H9 (cell line): ENCODE data around the gene ACSM5. TPM values are rescaled to one million over a fixed set of nuclear protein-coding genes. Genes with fewer than 3 reads are reported as not detected.

Source experiments
- DNase-seq: peaks from one replicate; pipeline ENCODE4 v3.0.0-alpha.2; 2017
- H2AFZ ChIP-seq: one replicate; pipeline ENCODE4 v1.6.1; 2013; ENCODE audit warnings: mild to moderate bottlenecking, low read length, control low read depth, moderate library complexity
- H2AK5ac ChIP-seq: 2 replicates; pipeline ENCODE4 v1.6.1; 2013; ENCODE audit warnings: low read length, control low read depth, mixed read lengths; ENCODE audit not compliant: insufficient read length
- H2BK120ac ChIP-seq: one replicate; pipeline ENCODE4 v1.6.1; 2013; ENCODE audit warnings: low read depth, mild to moderate bottlenecking, low read length, control low read depth, inconsistent platforms; ENCODE audit not compliant: poor library complexity, severe bottlenecking
- H2BK12ac ChIP-seq: 2 replicates; pipeline ENCODE4 v1.6.1; 2013; ENCODE audit warnings: low read length, control low read depth, mixed read lengths, low read depth; ENCODE audit not compliant: insufficient read length
- H2BK15ac ChIP-seq: 2 replicates; pipeline ENCODE4 v1.6.1; 2013; ENCODE audit warnings: low read depth, low read length, control low read depth
- H2BK20ac ChIP-seq: one replicate; pipeline ENCODE4 v1.6.1; 2013; ENCODE audit warnings: low read depth, mild to moderate bottlenecking, low read length, control low read depth, inconsistent platforms; ENCODE audit not compliant: poor library complexity, severe bottlenecking
- H2BK5ac ChIP-seq: 2 replicates; pipeline ENCODE4 v1.6.1; 2013; ENCODE audit warnings: low read length, control low read depth, mixed read lengths; ENCODE audit not compliant: insufficient read length
- H3K14ac ChIP-seq: 2 replicates; pipeline ENCODE4 v1.6.1; 2013; ENCODE audit warnings: low read length, control low read depth; ENCODE audit not compliant: insufficient read depth
- H3K18ac ChIP-seq: 2 replicates; pipeline ENCODE4 v1.6.1; 2013; ENCODE audit warnings: low read depth, mild to moderate bottlenecking, mixed read lengths, low read length, control low read depth; ENCODE audit not compliant: insufficient read length
- H3K23ac ChIP-seq: 2 replicates; pipeline ENCODE4 v1.6.1; 2013; ENCODE audit warnings: low read length, control low read depth, mixed read lengths, low read depth; ENCODE audit not compliant: insufficient read length
- H3K23me2 ChIP-seq: 2 replicates; pipeline ENCODE4 v1.6.1; 2013; ENCODE audit warnings: low read depth, mild to moderate bottlenecking, mixed read lengths, low read length, control low read depth; ENCODE audit not compliant: insufficient read length, poor library complexity, severe bottlenecking
- H3K27ac ChIP-seq: 2 replicates; pipeline ENCODE4 v1.5.1; 2013; ENCODE audit warnings: low read length, control low read depth, mixed read lengths, low read depth; ENCODE audit not compliant: insufficient read length
- H3K27me3 ChIP-seq: 2 replicates; pipeline ENCODE4 v1.6.1; 2013; ENCODE audit warnings: low read length, control low read depth, inconsistent platforms; ENCODE audit not compliant: insufficient read depth
- H3K4ac ChIP-seq: 2 replicates; pipeline ENCODE4 v1.6.1; 2013; ENCODE audit warnings: low read depth, mild to moderate bottlenecking, control low read depth, inconsistent platforms, low read length, moderate library complexity
- H3K4me1 ChIP-seq: 2 replicates; pipeline ENCODE4 v1.6.1; 2013; ENCODE audit warnings: low read length, control low read depth, inconsistent platforms; ENCODE audit not compliant: insufficient read depth
- H3K4me2 ChIP-seq: 2 replicates; pipeline ENCODE4 v1.6.1; 2013; ENCODE audit warnings: low read length, control low read depth, mixed read lengths; ENCODE audit not compliant: insufficient read length, insufficient read depth
- H3K56ac ChIP-seq: 2 replicates; pipeline ENCODE4 v1.6.1; 2013; ENCODE audit warnings: low read depth, mild to moderate bottlenecking, mixed read lengths, low read length, control low read depth; ENCODE audit not compliant: insufficient read length
- H3K79me1 ChIP-seq: 2 replicates; pipeline ENCODE4 v1.6.1; 2013; ENCODE audit warnings: low read depth, mild to moderate bottlenecking, moderate library complexity, low read length, control low read depth, inconsistent platforms; ENCODE audit not compliant: insufficient read depth, poor library complexity, severe bottlenecking
- H3K79me2 ChIP-seq: 2 replicates; pipeline ENCODE4 v1.6.1; 2013; ENCODE audit warnings: low read length, control low read depth, inconsistent platforms; ENCODE audit not compliant: insufficient read depth
- H3K9ac ChIP-seq: 2 replicates; pipeline ENCODE4 v1.6.1; 2013; ENCODE audit warnings: low read length, control low read depth, mixed read lengths; ENCODE audit not compliant: insufficient read length; ENCODE audit errors: extremely low read depth
- H3K9me3 ChIP-seq: one replicate; pipeline ENCODE4 v1.6.1; 2013; ENCODE audit warnings: low read depth, low read length, inconsistent platforms; ENCODE audit not compliant: control insufficient read depth
- H3T11ph ChIP-seq: one replicate; pipeline ENCODE4 v1.6.1; 2013; ENCODE audit warnings: mild to moderate bottlenecking, low read length, control low read depth, inconsistent platforms
- H4K20me1 ChIP-seq: one replicate; pipeline ENCODE4 v1.6.1; 2013; ENCODE audit not compliant: control insufficient read depth, insufficient read length, insufficient read depth
- H4K5ac ChIP-seq: 2 replicates; pipeline ENCODE4 v1.6.1; 2013; ENCODE audit warnings: low read depth, mild to moderate bottlenecking, mixed read lengths, low read length, control low read depth; ENCODE audit not compliant: insufficient read length
- H4K8ac ChIP-seq: replicated peaks from 2 replicates; pipeline ENCODE4 v1.6.1; 2013; ENCODE audit warnings: low read length, control low read depth, mixed read lengths, low read depth; ENCODE audit not compliant: insufficient read length
- H4K91ac ChIP-seq: 2 replicates; pipeline ENCODE4 v1.6.1; 2013; ENCODE audit warnings: low read depth, mild to moderate bottlenecking, moderate library complexity, mixed read lengths, low read length, control low read depth; ENCODE audit not compliant: insufficient read length
- H3K27ac Mint-ChIP-seq, 3 experiments: 2 replicates in 2 of 3; 3 replicates in 1 of 3; pipeline ENCODE4 v1.8.0; 2020 to 2021; ENCODE audit warnings: mixed read lengths in 3 of 3, mild to moderate bottlenecking in 1 of 3, moderate library complexity in 1 of 3
- H3K27me3 Mint-ChIP-seq: 2 replicates; pipeline ENCODE4 v1.8.0; 2021; ENCODE audit warnings: low read depth, mild to moderate bottlenecking, moderate library complexity, mixed read lengths
- H3K36me3 Mint-ChIP-seq, 3 experiments: 2 replicates in 2 of 3; 3 replicates in 1 of 3; pipeline ENCODE4 v1.8.0; 2020 to 2021; ENCODE audit warnings: low read depth in 3 of 3, mixed read lengths in 3 of 3; ENCODE audit not compliant: insufficient read depth in 1 of 3
- H3K4me1 Mint-ChIP-seq, 2 experiments: 2 replicates each; pipeline ENCODE4 v1.8.0; 2020; ENCODE audit warnings: mixed read lengths in 2 of 2
- H3K4me3 Mint-ChIP-seq, 2 experiments: 2 replicates in 1 of 2; 3 replicates in 1 of 2; pipeline ENCODE4 v1.8.0; 2020 to 2021; ENCODE audit warnings: mild to moderate bottlenecking in 2 of 2, mixed read lengths in 2 of 2, moderate library complexity in 1 of 2
- H3K9me3 Mint-ChIP-seq, 2 experiments: 2 replicates in 1 of 2; 3 replicates in 1 of 2; pipeline ENCODE4 v1.8.0; 2020; ENCODE audit warnings: mild to moderate bottlenecking in 2 of 2, mixed read lengths in 2 of 2, moderate library complexity in 1 of 2
- WGBS: extraction: QIAGEN DNeasy Blood & Tissue Kit; methylation state at CpG from one replicate; pipeline ENCODE4 v1.1.7; 2013; ENCODE audit warnings: missing lambda C conversion rate, low lambda C conversion rate, mixed read lengths; ENCODE audit not compliant: insufficient read length; ENCODE audit errors: extremely low coverage; 5-methylcytosine and 5-hydroxymethylcytosine counted together
- total RNA-seq: library from RNA; stranded (reverse); gene quantifications from 2 replicates; pipeline ENCODE4 v1.2.1, GENCODE V29; 2021
- TF ChIP-seq, protein P1 (sequence below): fragments of 200-600 bp; sonication (generic); conservative IDR thresholded peaks from 3 replicates; pipeline ENCODE4 v1.8.0; 2021; ENCODE audit warnings: antibody characterized with exemption, mild to moderate bottlenecking

Gene ACSM5
- total RNA-seq, 1 experiment from 2014 or later, result not detected

- Histone ChIP-seq H3K23me2 (peaks cover 5% of the 10 kb centered on the region), H2BK15ac (no peak overlapping the region), H4K91ac (no peak overlapping the region), H3K9ac (no peak overlapping the region), H3K23ac (no peak overlapping the region), H2BK120ac (no peak overlapping the region), H4K20me1 (no peaks in the 10 kb centered on the region), H3K79me2 (no peaks in the 10 kb centered on the region), H3K18ac (peak overlapping the region; percentile 23), H3K56ac (no peak overlapping the region), H3K9me3 (no peaks in the 10 kb centered on the region), H3K27ac (no peak overlapping the region), H2AK5ac (no peak overlapping the region), H3K4me1 (no peaks in the 10 kb centered on the region), H3K4ac (no peak overlapping the region), H3K4me2 (no peak overlapping the region), H3K79me1 (no peaks in the 10 kb centered on the region), H2BK12ac (no peak overlapping the region), H2BK5ac (no peak overlapping the region), H2BK20ac (no peak overlapping the region), H2AFZ (no peak overlapping the region), H3T11ph (no peak overlapping the region), H3K14ac (no peak overlapping the region), H4K8ac (no peak overlapping the region), H4K5ac (no peak overlapping the region), H3K27me3 (no peaks in the 10 kb centered on the region)
- Mint-ChIP-seq H3K27ac (no peak overlapping the region), H3K9me3 (no peaks in the 10 kb centered on the region), H3K4me1 (peaks cover 9 to 10% of the 10 kb centered on the region in 2 experiments), H3K36me3 (no peaks in the 10 kb centered on the region), H3K4me3 (no peak overlapping the region), H3K27me3 (peaks cover 18% of the 10 kb centered on the region)
- DNase-seq, result peak; percentile 88
- TF ChIP-seq, protein P1, sequence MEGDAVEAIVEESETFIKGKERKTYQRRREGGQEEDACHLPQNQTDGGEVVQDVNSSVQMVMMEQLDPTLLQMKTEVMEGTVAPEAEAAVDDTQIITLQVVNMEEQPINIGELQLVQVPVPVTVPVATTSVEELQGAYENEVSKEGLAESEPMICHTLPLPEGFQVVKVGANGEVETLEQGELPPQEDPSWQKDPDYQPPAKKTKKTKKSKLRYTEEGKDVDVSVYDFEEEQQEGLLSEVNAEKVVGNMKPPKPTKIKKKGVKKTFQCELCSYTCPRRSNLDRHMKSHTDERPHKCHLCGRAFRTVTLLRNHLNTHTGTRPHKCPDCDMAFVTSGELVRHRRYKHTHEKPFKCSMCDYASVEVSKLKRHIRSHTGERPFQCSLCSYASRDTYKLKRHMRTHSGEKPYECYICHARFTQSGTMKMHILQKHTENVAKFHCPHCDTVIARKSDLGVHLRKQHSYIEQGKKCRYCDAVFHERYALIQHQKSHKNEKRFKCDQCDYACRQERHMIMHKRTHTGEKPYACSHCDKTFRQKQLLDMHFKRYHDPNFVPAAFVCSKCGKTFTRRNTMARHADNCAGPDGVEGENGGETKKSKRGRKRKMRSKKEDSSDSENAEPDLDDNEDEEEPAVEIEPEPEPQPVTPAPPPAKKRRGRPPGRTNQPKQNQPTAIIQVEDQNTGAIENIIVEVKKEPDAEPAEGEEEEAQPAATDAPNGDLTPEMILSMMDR, result peak; percentile 88
- no CpG with 5 or more reads among the region's 11 CpGs for whole genome bisulfite sequencing
Observed at GRCh38 chr16:20383106-20384029, 26.0 kb upstream of the ACSM5 start.
